Karpas-422 (cell line): ENCODE results near the gene TANGO2. TPM values are rescaled to one million over a fixed set of nuclear protein-coding genes. Genes with fewer than 3 reads are reported as not detected.
A peak's percentile ranks its signal among the peaks of the same experiment; 100 is the strongest.

Experiments used
- DNase-seq: peaks from one replicate; pipeline ENCODE4 v3.0.0-alpha.2; 2015
- H2AFZ ChIP-seq: fragments of 200-600 bp; sonication (generic); 2 replicates; pipeline ENCODE4 v1.6.1; 2014; ENCODE audit warnings: antibody characterized with exemption, low read length, mixed read lengths
- H3K27ac ChIP-seq: fragments of 200-600 bp; sonication (generic); 2 replicates; pipeline ENCODE4 v1.5.1; 2014; ENCODE audit warnings: mild to moderate bottlenecking, low read length, moderate library complexity
- H3K27me3 ChIP-seq: fragments of 200-600 bp; sonication (generic); 2 replicates; pipeline ENCODE4 v1.6.1; 2014; ENCODE audit warnings: low read length, mixed read lengths
- H3K36me3 ChIP-seq: fragments of 200-600 bp; sonication (generic); 2 replicates; pipeline ENCODE4 v1.6.1; 2014; ENCODE audit warnings: low read length, mixed read lengths; ENCODE audit not compliant: insufficient read depth
- H3K4me1 ChIP-seq: fragments of 200-600 bp; sonication (generic); 2 replicates; pipeline ENCODE4 v1.6.1; 2014; ENCODE audit warnings: mild to moderate bottlenecking, low read length, mixed read lengths
- H3K4me2 ChIP-seq: fragments of 200-600 bp; sonication (generic); 2 replicates; pipeline ENCODE4 v1.6.1; 2014; ENCODE audit warnings: low read length, low read depth, mild to moderate bottlenecking; ENCODE audit not compliant: poor library complexity, severe bottlenecking
- H3K4me3 ChIP-seq: fragments of 200-600 bp; sonication (generic); 2 replicates; pipeline ENCODE4 v1.5.1; 2014; ENCODE audit warnings: mild to moderate bottlenecking, antibody characterized with exemption, low read length, mixed read lengths
- H3K79me2 ChIP-seq: fragments of 200-600 bp; sonication (generic); 2 replicates; pipeline ENCODE4 v1.6.1; 2014; ENCODE audit warnings: mild to moderate bottlenecking, low read length, mixed read lengths
- H3K9ac ChIP-seq: fragments of 200-600 bp; sonication (generic); 2 replicates; pipeline ENCODE4 v1.6.0; 2014; ENCODE audit warnings: low read length
- H3K9me2 ChIP-seq: fragments of 200-600 bp; sonication (generic), shearing (Covaris generic); replicated peaks from 2 replicates; pipeline ENCODE4 v1.6.0; 2014; ENCODE audit warnings: mild to moderate bottlenecking, low read length, moderate library complexity; ENCODE audit not compliant: insufficient read depth
- H3K9me3 ChIP-seq: fragments of 300-700, 200-600 bp; sonication (generic); 2 replicates; pipeline ENCODE4 v1.6.1; 2014; ENCODE audit warnings: low read length, mixed read lengths
- H4K20me1 ChIP-seq: fragments of 200-600 bp; sonication (generic); 2 replicates; pipeline ENCODE4 v1.6.1; 2014; ENCODE audit warnings: mild to moderate bottlenecking, antibody characterized with exemption, low read length, low read depth; ENCODE audit not compliant: insufficient read depth
- total RNA-seq: library from RNA; depleted of rRNA; stranded (reverse); fragments of >200 nt; shearing (Covaris generic); gene quantifications from 2 replicates; pipeline ENCODE4 v1.2.3, GENCODE V29; 2014; ENCODE audit warnings: low replicate concordance

TANGO2 gene
- total RNA-seq, 1 experiment from 2014 or later = 39.0 TPM

GRCh38 chr22:19975707-19976035 lies 45.2 kb upstream of the TANGO2 start:
- Histone ChIP-seq H2AFZ (no peak overlapping the region), H3K9ac (no peak overlapping the region), H3K4me2 (no peak overlapping the region), H3K27me3 (no peaks in the 10 kb centered on the region), H3K9me3 (no peaks in the 10 kb centered on the region), H3K36me3 (no peaks in the 10 kb centered on the region), H4K20me1 (no peaks in the 10 kb centered on the region), H3K4me1 (peaks cover 21% of the 10 kb centered on the region), H3K79me2 (no peaks in the 10 kb centered on the region), H3K27ac (peak overlapping the region; percentile 66; the same call in 1 of the 2 replicates), H3K9me2 (no peaks in the 10 kb centered on the region), H3K4me3 (no peak overlapping the region)
- DNase-seq = no peak

GRCh38 chr22:19976671-19977070 lies 44.2 kb upstream of the TANGO2 start:
- Histone ChIP-seq H3K4me2 (no peak overlapping the region), H3K9ac (no peak overlapping the region), H2AFZ (no peak overlapping the region), H3K4me3 (no peak overlapping the region), H3K9me2 (no peaks in the 10 kb centered on the region), H3K9me3 (no peaks in the 10 kb centered on the region), H3K27me3 (no peaks in the 10 kb centered on the region), H4K20me1 (no peaks in the 10 kb centered on the region), H3K79me2 (no peaks in the 10 kb centered on the region), H3K4me1 (peaks cover 21% of the 10 kb centered on the region), H3K36me3 (no peaks in the 10 kb centered on the region), H3K27ac (no peak overlapping the region)
- no peak for DNase-seq

GRCh38 chr22:19977296-19978243 lies 43.3 kb upstream of the TANGO2 start:
- Histone ChIP-seq H3K4me2 (no peak overlapping the region), H3K36me3 (no peaks in the 10 kb centered on the region), H2AFZ (no peak overlapping the region), H3K27me3 (no peaks in the 10 kb centered on the region), H3K4me3 (no peak overlapping the region), H3K9me3 (no peaks in the 10 kb centered on the region), H3K4me1 (peaks cover 21% of the 10 kb centered on the region), H4K20me1 (no peaks in the 10 kb centered on the region), H3K27ac (no peak overlapping the region), H3K9ac (no peak overlapping the region), H3K9me2 (no peaks in the 10 kb centered on the region), H3K79me2 (no peaks in the 10 kb centered on the region)
- no peak for DNase-seq

GRCh38 chr22:19978748-19979147 lies 42.2 kb upstream of the TANGO2 start:
- DNase-seq = no peak
- Histone ChIP-seq H3K79me2 (no peaks in the 10 kb centered on the region), H2AFZ (no peak overlapping the region), H3K9me3 (no peaks in the 10 kb centered on the region), H3K4me3 (no peak overlapping the region), H3K9me2 (no peaks in the 10 kb centered on the region), H3K27ac (no peak overlapping the region), H3K36me3 (no peaks in the 10 kb centered on the region), H3K4me2 (no peak overlapping the region), H3K9ac (no peak overlapping the region), H3K27me3 (no peaks in the 10 kb centered on the region), H4K20me1 (0 out of 2 replicates have a peak, but pooled peaks cover 5% of the 10 kb centered on the region), H3K4me1 (peaks cover 21% of the 10 kb centered on the region)

GRCh38 chr22:19979712-19980493 lies 41.0 kb upstream of the TANGO2 start:
- no peaks in the 10 kb centered on the region for H3K9me2 ChIP-seq
- no peak overlapping the region for H3K4me3 ChIP-seq
- H4K20me1 ChIP-seq = 0 out of 2 replicates have a peak, but pooled peaks cover 11% of the 10 kb centered on the region
- H3K4me2 ChIP-seq = no peak overlapping the region
- H3K9me3 ChIP-seq = no peaks in the 10 kb centered on the region
- no peak overlapping the region for H3K27ac ChIP-seq
- no peaks in the 10 kb centered on the region for H3K27me3 ChIP-seq
- H2AFZ ChIP-seq = no peak overlapping the region
- DNase-seq = no peak
- H3K4me1 ChIP-seq = peaks cover 10% of the 10 kb centered on the region
- H3K9ac ChIP-seq = no peak overlapping the region
- no peaks in the 10 kb centered on the region for H3K79me2 ChIP-seq
- H3K36me3 ChIP-seq = no peaks in the 10 kb centered on the region

GRCh38 chr22:19980766-19981165 lies 40.1 kb upstream of the TANGO2 start:
- no peaks in the 10 kb centered on the region for H3K9me3 ChIP-seq
- no peaks in the 10 kb centered on the region for H3K79me2 ChIP-seq
- peaks cover 1% of the 10 kb centered on the region for H3K4me1 ChIP-seq
- H3K36me3 ChIP-seq = no peaks in the 10 kb centered on the region
- H3K4me3 ChIP-seq = no peak overlapping the region
- no peak overlapping the region for H3K9ac ChIP-seq
- no peak for DNase-seq
- H3K9me2 ChIP-seq = no peaks in the 10 kb centered on the region
- no peak overlapping the region for H3K27ac ChIP-seq
- H2AFZ ChIP-seq = no peak overlapping the region
- no peaks in the 10 kb centered on the region for H3K27me3 ChIP-seq
- H4K20me1 ChIP-seq = peaks cover 18% of the 10 kb centered on the region
- no peak overlapping the region for H3K4me2 ChIP-seq

- Histone ChIP-seq H3K79me2 (no peaks in the 10 kb centered on the region), H3K27me3 (no peaks in the 10 kb centered on the region), H3K9ac (no peak overlapping the region), H3K36me3 (no peaks in the 10 kb centered on the region), H3K9me3 (no peaks in the 10 kb centered on the region), H3K4me3 (no peak overlapping the region), H3K4me1 (no peaks in the 10 kb centered on the region; the same call in 1 of the 2 replicates), H3K27ac (no peak overlapping the region), H3K9me2 (no peaks in the 10 kb centered on the region), H3K4me2 (no peak overlapping the region), H2AFZ (no peak overlapping the region), H4K20me1 (peaks cover 24% of the 10 kb centered on the region)
- DNase-seq = no peak
These were observed 39.5 kb upstream of the TANGO2 start for GRCh38 chr22:19981171-19981960.
